Measurements from ENCODE around the gene TRIP10. TPM values are rescaled to one million over a fixed set of nuclear protein-coding genes. Genes with fewer than 3 reads are reported as not detected.

TRIP10 gene
- total and polyA plus RNA-seq, 2 of the 13 experiments (the other 11 are each of a cell fraction or from before 2014, with no cell fraction given) = 32.5 to 33.2 TPM

- TF ChIP-seq, protein P1, sequence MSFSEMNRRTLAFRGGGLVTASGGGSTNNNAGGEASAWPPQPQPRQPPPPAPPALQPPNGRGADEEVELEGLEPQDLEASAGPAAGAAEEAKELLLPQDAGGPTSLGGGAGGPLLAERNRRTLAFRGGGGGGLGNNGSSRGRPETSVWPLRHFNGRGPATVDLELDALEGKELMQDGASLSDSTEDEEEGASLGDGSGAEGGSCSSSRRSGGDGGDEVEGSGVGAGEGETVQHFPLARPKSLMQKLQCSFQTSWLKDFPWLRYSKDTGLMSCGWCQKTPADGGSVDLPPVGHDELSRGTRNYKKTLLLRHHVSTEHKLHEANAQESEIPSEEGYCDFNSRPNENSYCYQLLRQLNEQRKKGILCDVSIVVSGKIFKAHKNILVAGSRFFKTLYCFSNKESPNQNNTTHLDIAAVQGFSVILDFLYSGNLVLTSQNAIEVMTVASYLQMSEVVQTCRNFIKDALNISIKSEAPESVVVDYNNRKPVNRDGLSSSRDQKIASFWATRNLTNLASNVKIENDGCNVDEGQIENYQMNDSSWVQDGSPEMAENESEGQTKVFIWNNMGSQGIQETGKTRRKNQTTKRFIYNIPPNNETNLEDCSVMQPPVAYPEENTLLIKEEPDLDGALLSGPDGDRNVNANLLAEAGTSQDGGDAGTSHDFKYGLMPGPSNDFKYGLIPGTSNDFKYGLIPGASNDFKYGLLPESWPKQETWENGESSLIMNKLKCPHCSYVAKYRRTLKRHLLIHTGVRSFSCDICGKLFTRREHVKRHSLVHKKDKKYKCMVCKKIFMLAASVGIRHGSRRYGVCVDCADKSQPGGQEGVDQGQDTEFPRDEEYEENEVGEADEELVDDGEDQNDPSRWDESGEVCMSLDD (CRISPR knock-in tag; IDR thresholded peaks at IDR 0.05; ENCODE audit: borderline replicate concordance) = peak; percentile 70; the same call in 1 of the 2 replicates
- TF ChIP-seq, protein P2, sequence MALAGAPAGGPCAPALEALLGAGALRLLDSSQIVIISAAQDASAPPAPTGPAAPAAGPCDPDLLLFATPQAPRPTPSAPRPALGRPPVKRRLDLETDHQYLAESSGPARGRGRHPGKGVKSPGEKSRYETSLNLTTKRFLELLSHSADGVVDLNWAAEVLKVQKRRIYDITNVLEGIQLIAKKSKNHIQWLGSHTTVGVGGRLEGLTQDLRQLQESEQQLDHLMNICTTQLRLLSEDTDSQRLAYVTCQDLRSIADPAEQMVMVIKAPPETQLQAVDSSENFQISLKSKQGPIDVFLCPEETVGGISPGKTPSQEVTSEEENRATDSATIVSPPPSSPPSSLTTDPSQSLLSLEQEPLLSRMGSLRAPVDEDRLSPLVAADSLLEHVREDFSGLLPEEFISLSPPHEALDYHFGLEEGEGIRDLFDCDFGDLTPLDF (CRISPR knock-in tag; IDR thresholded peaks at IDR 0.05) = peak; percentile 58; the same call in 1 of the 2 replicates
- peak; percentile 77 for TF ChIP-seq RELA (CRISPR knock-in tag; IDR thresholded peaks at IDR 0.05)
- peak; percentile 91 for TF ChIP-seq MAZ (IDR thresholded peaks at IDR 0.05; ENCODE audit: borderline replicate concordance, low read depth, low read length)
- peak; percentile 84 for TF ChIP-seq MAZ (CRISPR knock-in tag; IDR thresholded peaks at IDR 0.05; ENCODE audit: low read depth)
- TF ChIP-seq, protein P3, sequence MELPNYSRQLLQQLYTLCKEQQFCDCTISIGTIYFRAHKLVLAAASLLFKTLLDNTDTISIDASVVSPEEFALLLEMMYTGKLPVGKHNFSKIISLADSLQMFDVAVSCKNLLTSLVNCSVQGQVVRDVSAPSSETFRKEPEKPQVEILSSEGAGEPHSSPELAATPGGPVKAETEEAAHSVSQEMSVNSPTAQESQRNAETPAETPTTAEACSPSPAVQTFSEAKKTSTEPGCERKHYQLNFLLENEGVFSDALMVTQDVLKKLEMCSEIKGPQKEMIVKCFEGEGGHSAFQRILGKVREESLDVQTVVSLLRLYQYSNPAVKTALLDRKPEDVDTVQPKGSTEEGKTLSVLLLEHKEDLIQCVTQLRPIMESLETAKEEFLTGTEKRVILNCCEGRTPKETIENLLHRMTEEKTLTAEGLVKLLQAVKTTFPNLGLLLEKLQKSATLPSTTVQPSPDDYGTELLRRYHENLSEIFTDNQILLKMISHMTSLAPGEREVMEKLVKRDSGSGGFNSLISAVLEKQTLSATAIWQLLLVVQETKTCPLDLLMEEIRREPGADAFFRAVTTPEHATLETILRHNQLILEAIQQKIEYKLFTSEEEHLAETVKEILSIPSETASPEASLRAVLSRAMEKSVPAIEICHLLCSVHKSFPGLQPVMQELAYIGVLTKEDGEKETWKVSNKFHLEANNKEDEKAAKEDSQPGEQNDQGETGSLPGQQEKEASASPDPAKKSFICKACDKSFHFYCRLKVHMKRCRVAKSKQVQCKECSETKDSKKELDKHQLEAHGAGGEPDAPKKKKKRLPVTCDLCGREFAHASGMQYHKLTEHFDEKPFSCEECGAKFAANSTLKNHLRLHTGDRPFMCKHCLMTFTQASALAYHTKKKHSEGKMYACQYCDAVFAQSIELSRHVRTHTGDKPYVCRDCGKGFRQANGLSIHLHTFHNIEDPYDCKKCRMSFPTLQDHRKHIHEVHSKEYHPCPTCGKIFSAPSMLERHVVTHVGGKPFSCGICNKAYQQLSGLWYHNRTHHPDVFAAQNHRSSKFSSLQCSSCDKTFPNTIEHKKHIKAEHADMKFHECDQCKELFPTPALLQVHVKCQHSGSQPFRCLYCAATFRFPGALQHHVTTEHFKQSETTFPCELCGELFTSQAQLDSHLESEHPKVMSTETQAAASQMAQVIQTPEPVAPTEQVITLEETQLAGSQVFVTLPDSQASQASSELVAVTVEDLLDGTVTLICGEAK (IDR thresholded peaks at IDR 0.05) = no peak
- TF ChIP-seq, protein P3 (CRISPR knock-in tag; IDR thresholded peaks at IDR 0.05) = no peak; the same call in 1 of the 2 replicates
- 0 out of 2 replicates have a peak, but pooled peaks have one; percentile 46 for TF ChIP-seq MED13 (CRISPR knock-in tag; IDR thresholded peaks at IDR 0.05)
- TF ChIP-seq SATB2 (CRISPR knock-in tag; IDR thresholded peaks at IDR 0.05) = no peak
- TF ChIP-seq, protein P4, sequence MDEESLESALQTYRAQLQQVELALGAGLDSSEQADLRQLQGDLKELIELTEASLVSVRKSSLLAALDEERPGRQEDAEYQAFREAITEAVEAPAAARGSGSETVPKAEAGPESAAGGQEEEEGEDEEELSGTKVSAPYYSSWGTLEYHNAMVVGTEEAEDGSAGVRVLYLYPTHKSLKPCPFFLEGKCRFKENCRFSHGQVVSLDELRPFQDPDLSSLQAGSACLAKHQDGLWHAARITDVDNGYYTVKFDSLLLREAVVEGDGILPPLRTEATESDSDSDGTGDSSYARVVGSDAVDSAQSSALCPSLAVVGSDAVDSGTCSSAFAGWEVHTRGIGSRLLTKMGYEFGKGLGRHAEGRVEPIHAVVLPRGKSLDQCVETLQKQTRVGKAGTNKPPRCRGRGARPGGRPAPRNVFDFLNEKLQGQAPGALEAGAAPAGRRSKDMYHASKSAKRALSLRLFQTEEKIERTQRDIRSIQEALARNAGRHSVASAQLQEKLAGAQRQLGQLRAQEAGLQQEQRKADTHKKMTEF (CRISPR knock-in tag; IDR thresholded peaks at IDR 0.05) = peak; percentile 86; the same call in 1 of the 2 replicates
- no peak for TF ChIP-seq ZBTB39 (CRISPR knock-in tag; IDR thresholded peaks at IDR 0.05)
- peak; percentile 88; the same call in 1 of the 2 replicates for TF ChIP-seq SIN3A (IDR thresholded peaks at IDR 0.05; ENCODE audit: borderline replicate concordance, low read depth, low read length)
These were observed 9.2 kb upstream of the TRIP10 start (continued) for GRCh38 chr19:6730153-6730804.

Data from HepG2 (cell line).